ENCODE results near the gene ASIC1. TPM values are rescaled to one million over a fixed set of nuclear protein-coding genes. Genes with fewer than 3 reads are reported as not detected.

The ASIC1 gene
- total and polyA plus RNA-seq, 2 experiments from 2014 or later = 0.76 to 1.5 TPM

DNA sequence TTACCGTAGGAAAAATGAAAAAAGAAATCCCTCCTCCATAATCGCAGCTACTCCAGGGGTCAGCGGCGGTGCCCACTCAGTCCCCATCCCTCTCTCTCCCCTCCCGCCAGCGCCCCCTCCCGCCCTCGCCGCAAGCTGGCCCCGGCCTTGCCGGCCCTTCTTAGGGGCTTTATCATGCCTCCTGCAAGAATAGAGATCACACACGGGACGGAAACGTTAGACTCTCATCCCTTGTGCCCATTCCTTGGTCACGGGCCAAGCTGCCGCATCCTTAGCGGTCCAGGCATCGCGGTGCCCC, 53.9 kb downstream of the ASIC1 start (continued):
- TF ChIP-seq, protein P1, sequence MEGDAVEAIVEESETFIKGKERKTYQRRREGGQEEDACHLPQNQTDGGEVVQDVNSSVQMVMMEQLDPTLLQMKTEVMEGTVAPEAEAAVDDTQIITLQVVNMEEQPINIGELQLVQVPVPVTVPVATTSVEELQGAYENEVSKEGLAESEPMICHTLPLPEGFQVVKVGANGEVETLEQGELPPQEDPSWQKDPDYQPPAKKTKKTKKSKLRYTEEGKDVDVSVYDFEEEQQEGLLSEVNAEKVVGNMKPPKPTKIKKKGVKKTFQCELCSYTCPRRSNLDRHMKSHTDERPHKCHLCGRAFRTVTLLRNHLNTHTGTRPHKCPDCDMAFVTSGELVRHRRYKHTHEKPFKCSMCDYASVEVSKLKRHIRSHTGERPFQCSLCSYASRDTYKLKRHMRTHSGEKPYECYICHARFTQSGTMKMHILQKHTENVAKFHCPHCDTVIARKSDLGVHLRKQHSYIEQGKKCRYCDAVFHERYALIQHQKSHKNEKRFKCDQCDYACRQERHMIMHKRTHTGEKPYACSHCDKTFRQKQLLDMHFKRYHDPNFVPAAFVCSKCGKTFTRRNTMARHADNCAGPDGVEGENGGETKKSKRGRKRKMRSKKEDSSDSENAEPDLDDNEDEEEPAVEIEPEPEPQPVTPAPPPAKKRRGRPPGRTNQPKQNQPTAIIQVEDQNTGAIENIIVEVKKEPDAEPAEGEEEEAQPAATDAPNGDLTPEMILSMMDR (conservative IDR thresholded peaks at IDR 0.05; ENCODE audit: low read depth in 2 of 2) = no peak
- no peak for TF ChIP-seq EZH2 (IDR thresholded peaks at IDR 0.05; ENCODE audit: low read depth, unreplicated experiment)
- no peak for TF ChIP-seq EZH2phosphoT487 (IDR thresholded peaks at IDR 0.05; ENCODE audit: unreplicated experiment)
- no peak for TF ChIP-seq CREB1 (CRISPR knock-in tag; IDR thresholded peaks at IDR 0.05; ENCODE audit: low read depth)

DNA sequence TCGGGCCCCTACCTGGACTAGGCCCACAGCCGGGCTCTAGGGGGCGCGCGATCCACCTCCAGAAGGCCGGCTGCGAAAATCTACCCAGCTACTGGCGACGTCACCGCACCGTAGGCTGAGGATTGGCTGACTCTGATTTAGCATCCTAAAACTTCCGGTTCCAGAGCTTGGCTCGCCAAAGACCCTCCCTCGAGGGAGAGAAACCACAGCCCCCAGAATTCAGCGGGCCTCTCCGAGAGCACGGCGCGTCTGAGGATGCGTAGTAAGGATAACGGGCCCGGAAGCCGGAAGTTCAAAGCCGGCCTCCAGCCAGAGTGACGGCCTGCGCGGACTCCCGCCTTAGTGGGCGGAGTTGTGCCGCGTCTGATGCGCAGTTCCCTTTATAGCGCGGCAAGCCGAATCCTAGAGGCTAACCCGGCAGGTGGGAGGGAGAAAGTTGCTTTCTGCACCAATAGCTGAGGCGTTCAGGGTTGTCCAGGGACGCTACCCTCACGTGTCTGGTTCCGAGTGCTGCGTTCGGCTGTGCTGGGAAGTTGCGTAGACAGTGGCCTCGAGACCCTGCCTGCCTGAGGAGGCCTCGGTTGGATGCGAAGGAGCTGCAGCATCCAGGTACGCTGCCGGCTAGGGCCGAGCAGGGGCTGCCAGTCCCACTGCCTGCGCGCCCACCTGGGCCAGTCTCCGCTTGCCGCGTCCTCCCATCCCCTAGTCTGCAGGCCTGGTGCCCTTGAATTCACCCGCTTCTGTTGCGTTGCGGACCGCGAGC, 54.5 kb downstream of the ASIC1 start, which contains the start of gene COX14:
TSS of gene COX14 (plus strand) at position 544 of the 763 bp plus-strand sequence. CDS start 7,808 bp downstream, outside the sequence.
- no peaks in the 10 kb centered on the region for H4K20me1 ChIP-seq (replicated peaks; ENCODE audit: insufficient read depth)
- H3K9me2 ChIP-seq (ENCODE audit: insufficient read depth) = no peaks in the 10 kb centered on the region
- H2AFZ ChIP-seq = peak within 1 kb of the TSS; percentile 94
- H3K36me3 ChIP-seq (ENCODE audit: insufficient read depth) = no peaks in the 10 kb centered on the region
- Mint-ChIP-seq H3K4me3 (peak within 1 kb of the TSS; percentile 97), H3K27ac (peak within 1 kb of the TSS; percentile 97), H3K9me3 (peaks cover 2% of the 10 kb centered on the region; the same call in 1 of the 3 replicates), H3K36me3 (ENCODE audit: low read depth) (peaks cover 3% of the 10 kb centered on the region; the same call in 2 of the 3 replicates), H3K27me3 (ENCODE audit: insufficient read depth, low read depth, poor library complexity) (peaks cover 7% of the 10 kb centered on the region), H3K4me1 (peaks cover 24% of the 10 kb centered on the region)
- peak; percentile 82 for ATAC-seq
- H3K27me3 ChIP-seq (ENCODE audit: insufficient read depth) = no peaks in the 10 kb centered on the region
- H3F3A ChIP-seq (replicated peaks; ENCODE audit: low read depth) = peaks cover 16% of the 10 kb centered on the region
- H3K27ac ChIP-seq (ENCODE audit: low read depth) = peak within 1 kb of the TSS; percentile 84
- DNase-seq (ENCODE audit: low spot score) = peak; percentile 100
- TF ChIP-seq POLR2AphosphoS5 (IDR thresholded peaks at IDR 0.05; ENCODE audit: low read depth) (peak; percentile 92), STAT1 (IDR thresholded peaks at IDR 0.05; ENCODE audit: unreplicated experiment) (no peak), CREB1 (CRISPR knock-in tag; IDR thresholded peaks at IDR 0.05; ENCODE audit: low read depth) (peak; percentile 96), ZNF114 (CRISPR knock-in tag; IDR thresholded peaks at IDR 0.05) (no peak)
- TF ChIP-seq, protein P1 (conservative IDR thresholded peaks at IDR 0.05; ENCODE audit: low read depth in 2 of 2) = peak; percentile 83 to 85
- TF ChIP-seq, protein P2, sequence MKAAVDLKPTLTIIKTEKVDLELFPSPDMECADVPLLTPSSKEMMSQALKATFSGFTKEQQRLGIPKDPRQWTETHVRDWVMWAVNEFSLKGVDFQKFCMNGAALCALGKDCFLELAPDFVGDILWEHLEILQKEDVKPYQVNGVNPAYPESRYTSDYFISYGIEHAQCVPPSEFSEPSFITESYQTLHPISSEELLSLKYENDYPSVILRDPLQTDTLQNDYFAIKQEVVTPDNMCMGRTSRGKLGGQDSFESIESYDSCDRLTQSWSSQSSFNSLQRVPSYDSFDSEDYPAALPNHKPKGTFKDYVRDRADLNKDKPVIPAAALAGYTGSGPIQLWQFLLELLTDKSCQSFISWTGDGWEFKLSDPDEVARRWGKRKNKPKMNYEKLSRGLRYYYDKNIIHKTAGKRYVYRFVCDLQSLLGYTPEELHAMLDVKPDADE (IDR thresholded peaks at IDR 0.05) = peak; percentile 79
- TF ChIP-seq, protein P3, sequence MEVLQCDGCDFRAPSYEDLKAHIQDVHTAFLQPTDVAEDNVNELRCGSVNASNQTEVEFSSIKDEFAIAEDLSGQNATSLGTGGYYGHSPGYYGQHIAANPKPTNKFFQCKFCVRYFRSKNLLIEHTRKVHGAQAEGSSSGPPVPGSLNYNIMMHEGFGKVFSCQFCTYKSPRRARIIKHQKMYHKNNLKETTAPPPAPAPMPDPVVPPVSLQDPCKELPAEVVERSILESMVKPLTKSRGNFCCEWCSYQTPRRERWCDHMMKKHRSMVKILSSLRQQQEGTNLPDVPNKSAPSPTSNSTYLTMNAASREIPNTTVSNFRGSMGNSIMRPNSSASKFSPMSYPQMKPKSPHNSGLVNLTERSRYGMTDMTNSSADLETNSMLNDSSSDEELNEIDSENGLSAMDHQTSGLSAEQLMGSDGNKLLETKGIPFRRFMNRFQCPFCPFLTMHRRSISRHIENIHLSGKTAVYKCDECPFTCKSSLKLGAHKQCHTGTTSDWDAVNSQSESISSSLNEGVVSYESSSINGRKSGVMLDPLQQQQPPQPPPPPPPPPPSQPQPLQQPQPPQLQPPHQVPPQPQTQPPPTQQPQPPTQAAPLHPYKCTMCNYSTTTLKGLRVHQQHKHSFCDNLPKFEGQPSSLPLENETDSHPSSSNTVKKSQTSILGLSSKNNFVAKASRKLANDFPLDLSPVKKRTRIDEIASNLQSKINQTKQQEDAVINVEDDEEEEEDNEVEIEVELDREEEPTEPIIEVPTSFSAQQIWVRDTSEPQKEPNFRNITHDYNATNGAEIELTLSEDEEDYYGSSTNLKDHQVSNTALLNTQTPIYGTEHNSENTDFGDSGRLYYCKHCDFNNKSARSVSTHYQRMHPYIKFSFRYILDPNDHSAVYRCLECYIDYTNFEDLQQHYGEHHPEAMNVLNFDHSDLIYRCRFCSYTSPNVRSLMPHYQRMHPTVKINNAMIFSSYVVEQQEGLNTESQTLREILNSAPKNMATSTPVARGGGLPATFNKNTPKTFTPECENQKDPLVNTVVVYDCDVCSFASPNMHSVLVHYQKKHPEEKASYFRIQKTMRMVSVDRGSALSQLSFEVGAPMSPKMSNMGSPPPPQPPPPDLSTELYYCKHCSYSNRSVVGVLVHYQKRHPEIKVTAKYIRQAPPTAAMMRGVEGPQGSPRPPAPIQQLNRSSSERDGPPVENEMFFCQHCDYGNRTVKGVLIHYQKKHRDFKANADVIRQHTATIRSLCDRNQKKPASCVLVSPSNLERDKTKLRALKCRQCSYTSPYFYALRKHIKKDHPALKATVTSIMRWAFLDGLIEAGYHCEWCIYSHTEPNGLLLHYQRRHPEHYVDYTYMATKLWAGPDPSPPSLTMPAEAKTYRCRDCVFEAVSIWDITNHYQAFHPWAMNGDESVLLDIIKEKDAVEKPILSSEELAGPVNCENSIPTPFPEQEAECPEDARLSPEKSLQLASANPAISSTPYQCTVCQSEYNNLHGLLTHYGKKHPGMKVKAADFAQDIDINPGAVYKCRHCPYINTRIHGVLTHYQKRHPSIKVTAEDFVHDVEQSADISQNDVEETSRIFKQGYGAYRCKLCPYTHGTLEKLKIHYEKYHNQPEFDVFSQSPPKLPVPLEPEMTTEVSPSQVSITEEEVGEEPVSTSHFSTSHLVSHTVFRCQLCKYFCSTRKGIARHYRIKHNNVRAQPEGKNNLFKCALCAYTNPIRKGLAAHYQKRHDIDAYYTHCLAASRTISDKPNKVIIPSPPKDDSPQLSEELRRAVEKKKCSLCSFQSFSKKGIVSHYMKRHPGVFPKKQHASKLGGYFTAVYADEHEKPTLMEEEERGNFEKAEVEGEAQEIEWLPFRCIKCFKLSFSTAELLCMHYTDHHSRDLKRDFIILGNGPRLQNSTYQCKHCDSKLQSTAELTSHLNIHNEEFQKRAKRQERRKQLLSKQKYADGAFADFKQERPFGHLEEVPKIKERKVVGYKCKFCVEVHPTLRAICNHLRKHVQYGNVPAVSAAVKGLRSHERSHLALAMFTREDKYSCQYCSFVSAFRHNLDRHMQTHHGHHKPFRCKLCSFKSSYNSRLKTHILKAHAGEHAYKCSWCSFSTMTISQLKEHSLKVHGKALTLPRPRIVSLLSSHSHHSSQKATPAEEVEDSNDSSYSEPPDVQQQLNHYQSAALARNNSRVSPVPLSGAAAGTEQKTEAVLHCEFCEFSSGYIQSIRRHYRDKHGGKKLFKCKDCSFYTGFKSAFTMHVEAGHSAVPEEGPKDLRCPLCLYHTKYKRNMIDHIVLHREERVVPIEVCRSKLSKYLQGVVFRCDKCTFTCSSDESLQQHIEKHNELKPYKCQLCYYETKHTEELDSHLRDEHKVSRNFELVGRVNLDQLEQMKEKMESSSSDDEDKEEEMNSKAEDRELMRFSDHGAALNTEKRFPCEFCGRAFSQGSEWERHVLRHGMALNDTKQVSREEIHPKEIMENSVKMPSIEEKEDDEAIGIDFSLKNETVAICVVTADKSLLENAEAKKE (CRISPR knock-in tag; IDR thresholded peaks at IDR 0.05) = no peak
- H3K4me1 ChIP-seq (ENCODE audit: insufficient read depth) = peaks cover 12% of the 10 kb centered on the region; the same call in 1 of the 2 replicates
- peak within 1 kb of the TSS; percentile 73 for H3K4me2 ChIP-seq
- H3K79me2 ChIP-seq (replicated peaks; ENCODE audit: insufficient read depth) = peaks cover 29% of the 10 kb centered on the region
- H3K4me3 ChIP-seq = peak within 1 kb of the TSS; percentile 69
